Activated T-cell treated with anti-CD3 and anti-CD28 coated beads for 4 hours (primary cell): Measurements from ENCODE around the gene POU3F1.
"Not testable (repeated sequence)": the region's sequence is repeated elsewhere in the genome, so short reads cannot be mapped to it uniquely, and the experiment has no call there.

Source experiments
- DNase-seq: peaks from one replicate; pipeline ENCODE4 v3.0.0-alpha.2; 2020

The POU3F1 gene

DNA sequence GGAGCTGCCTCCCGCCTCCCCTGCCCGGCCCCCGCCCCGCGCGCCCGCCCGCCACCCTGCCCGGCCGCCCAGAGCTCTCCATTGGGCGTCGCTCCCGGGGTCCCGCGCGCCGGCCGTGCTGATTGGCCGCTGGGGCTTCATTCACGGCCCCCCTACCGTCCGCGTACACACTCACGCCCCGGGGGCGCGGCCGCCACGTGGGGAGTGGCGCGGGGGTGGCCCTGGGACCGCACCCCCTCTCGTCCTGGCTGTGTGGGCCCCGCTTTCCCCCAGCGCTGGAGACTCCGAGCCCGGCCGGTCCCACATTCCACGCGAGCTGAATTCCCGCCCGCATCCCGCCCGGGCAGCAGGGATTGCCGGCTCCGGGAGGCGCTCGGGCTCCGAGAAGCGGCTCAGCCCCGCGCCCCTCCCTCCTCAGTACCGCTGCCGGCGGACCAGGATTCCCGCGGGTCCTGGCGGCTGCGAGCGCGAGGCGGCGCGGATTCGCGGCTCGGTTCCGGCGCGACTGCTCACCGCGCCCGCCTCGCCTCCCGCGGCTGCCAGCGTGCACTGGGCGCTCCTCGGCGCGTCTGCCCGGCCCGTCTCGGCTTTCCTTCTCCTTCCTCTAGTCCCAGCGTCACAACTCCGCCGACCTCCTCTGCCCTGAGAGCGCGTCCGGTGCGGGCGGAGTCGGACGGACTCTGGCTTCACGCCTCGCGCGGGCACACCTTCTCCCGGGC, 450 bp upstream of the POU3F1 start:
- peak; percentile 59 for DNase-seq

DNA sequence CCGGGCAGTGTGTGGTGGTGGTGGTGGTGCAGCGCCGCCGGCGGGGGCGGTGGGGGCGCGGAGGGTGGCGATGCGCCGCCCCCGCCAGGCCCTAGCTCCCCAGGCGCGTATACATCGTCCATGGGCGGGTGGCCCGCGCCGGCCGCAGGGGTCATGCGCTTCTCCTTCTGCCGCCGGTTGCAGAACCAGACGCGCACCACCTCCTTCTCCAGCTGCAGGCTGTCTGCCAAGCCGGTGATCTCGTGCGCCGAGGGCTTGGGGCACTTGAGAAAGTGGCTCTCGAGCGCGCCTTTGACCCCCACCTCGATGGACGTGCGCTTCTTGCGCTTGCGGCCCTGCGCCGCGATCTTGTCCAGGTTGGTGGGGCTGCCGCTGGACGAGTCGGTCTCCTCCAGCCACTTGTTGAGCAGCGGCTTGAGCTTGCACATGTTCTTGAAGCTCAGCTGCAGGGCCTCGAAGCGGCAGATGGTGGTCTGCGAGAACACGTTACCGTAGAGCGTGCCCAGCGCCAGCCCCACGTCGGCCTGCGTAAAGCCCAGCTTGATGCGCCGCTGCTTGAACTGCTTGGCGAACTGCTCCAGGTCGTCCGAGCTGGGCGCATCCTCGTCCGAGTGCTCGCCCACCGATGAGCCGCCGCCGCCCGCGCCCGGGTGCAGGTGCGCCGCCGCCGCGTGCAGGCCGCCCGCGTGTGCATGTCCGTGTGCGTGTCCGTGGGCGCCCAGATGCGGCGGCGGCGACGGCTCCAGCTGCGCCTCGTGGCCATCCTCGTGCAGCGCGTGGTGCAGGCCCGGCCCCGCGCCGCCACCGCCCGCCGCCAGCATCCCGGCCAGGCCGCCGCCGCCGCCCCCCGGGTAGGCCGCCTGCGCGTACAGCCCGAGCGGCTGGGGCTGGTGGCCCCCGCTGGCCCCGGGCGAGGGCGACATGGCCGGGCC, 926 bp downstream of the POU3F1 start:
- DNase-seq: no peak

- no peak for DNase-seq
Measured at GRCh38 chr1:38044221-38045215, 2.1 kb downstream of the POU3F1 start.

- no peak for DNase-seq
Measured at GRCh38 chr1:38043036-38043747, 3.4 kb downstream of the POU3F1 start.

DNA sequence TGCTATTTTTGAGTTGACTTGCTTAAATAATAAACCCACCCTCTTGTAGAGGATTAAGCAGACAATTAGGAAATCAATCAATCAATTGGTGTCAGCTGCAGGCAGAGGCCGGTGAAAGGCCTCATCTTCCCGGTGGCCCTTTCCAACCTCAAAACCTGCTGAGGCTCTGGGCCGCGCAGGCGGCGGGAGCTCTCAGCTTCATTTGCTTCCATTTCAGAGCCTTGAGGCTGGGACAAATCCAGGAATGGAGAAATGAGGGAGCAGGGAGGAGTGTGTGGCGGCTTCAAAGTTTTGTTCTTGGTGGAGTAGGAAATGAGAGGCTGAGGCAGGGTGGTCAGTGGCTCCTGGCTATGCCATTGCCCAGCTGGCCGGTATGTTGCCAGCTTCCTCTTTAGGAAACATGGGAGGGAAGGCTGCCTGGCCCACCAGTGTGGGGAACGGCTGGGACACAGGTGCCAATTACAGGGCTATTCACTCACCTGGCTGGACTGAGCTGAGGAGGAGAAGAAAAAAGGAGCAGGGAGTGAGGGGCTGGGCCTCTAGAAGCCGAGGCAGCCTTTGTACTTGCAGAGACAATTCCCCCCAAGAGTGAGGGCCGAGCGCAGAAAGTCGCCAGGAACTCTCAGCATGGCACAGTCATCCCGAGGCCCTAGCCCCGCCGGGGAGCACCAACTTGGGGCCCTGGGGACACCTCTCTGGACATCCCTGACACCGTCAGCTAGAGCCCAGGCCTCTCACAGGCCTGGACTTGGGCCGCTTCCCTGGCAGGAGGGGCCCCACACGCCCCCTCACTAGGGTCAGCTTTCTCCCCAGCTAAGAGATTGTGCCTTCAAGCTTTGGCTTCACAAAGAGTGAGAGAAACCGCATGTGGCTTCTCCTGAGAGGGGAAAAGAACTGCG, 4.4 kb downstream of the POU3F1 start:
- DNase-seq: no peak

GRCh38 chr1:38039331-38040088, 7.1 kb downstream of the POU3F1 start:
- DNase-seq: no peak

- DNase-seq: no peak
Measured at GRCh38 chr1:38038861-38039260, 7.7 kb downstream of the POU3F1 start.

DNA sequence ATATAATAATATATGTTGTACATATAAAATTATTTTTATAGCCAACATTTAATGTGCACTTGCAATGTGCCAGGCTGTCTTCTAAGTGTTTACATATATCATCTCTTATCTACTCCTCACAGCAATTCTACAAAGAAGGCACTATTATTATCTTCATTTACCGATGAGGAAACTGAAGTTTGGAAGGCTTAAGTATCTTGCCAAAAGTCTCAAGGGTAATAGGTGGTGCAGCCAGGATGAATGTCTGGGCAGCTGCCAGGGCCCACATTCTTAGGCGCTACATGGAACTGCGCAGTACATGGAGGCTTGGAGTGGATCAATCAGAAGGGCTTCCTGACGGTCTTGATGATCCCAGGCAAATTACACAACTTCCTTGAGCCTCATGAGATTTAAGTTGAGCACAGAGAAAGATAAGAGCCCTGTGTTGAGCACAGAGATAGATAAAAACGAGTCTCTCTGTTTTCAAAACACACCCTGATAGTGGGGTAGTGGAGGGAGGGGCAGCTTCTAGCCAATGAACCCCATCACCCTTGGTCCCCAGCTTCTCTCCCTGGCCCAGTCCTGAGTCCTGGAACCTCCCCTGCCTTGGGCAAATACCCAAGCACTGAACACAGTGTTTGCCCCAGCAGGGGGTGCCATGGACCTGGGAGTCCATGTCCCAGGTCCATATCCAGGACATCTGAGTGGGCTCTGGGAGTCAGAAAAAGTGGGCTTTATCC, 9.2 kb downstream of the POU3F1 start:
- DNase-seq: no peak

- DNase-seq: no peak
Measured at GRCh38 chr1:38034871-38035270, 11.7 kb downstream of the POU3F1 start.

- not testable (repeated sequence) for DNase-seq
Measured at GRCh38 chr1:38032992-38033391, 13.6 kb downstream of the POU3F1 start.

GRCh38 chr1:38031513-38031866, 15.1 kb downstream of the POU3F1 start:
- no peak for DNase-seq

- DNase-seq: no peak
Measured at GRCh38 chr1:38030596-38031512, 15.7 kb downstream of the POU3F1 start.

DNA sequence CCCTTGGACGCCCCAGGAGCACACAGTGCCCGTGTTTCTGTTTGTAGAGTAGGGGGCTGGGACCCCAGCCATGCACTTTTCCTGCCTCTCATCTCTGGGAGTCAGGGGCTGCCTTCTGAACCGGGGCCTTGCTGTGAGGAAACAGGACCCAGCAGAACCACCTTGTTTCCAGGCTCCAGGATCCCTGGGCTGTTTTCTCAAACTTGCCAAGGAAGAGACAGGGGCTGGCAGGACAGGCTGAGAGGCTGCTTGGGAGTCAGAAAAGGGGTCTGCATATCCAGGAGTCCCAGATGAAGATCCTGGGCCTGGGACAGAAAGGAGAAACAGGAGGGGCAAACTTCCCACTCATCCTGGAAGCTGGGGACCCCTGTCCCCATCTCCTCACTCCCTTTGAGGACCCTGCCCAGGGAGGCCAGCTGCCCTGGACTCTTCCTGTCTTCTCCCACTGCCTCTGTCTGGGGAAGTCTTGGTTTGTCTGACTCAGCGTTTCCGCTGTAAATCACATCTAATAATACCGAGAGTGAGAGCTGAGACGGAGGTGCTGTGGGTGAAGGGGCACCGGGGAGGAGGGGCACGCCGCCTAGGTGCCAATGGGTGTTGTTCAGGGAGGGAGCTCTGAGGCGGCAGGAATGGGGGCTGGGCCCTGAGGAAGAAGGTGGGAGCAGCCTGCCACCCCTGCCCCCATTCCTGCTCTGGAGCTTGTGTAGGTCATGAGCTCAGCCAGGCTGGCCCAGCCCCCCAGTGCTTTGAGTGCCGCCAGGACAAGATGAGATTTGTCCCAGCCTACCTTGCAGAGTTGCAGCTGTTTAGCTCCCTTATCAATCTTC, 16.7 kb downstream of the POU3F1 start:
- DNase-seq: peak; percentile 48

DNA sequence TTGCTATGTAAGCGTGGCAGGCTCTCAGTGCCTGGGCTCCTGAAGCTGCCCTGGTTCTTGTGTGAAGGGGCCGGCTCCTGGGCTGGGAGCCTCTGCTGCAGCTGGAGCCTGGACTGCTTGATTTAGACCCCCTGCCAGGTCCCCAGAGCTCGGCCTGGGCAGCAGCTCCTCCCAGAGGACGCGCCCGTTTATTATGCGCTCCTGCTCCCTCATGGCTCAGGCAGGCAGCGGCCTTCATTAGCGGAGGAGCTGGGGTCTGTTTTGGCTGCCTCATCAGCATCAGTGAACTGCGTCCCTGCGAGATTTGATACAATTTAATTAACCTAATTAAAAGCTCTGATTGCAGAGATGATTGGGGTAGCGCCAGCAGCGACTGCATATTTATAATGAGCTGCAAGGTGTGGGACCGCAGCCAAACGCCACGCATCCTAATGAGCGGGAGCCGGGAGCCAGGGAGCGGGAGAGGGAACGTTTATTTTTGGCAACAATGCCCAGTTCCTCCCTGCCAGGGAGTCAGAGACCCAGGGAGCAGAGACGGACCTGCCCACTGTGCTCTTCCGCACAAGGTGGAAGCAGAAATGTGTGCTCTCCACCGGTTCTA, 17.4 kb downstream of the POU3F1 start:
- no peak for DNase-seq

GRCh38 chr1:38028671-38029070, 17.9 kb downstream of the POU3F1 start:
- DNase-seq: no peak

DNA sequence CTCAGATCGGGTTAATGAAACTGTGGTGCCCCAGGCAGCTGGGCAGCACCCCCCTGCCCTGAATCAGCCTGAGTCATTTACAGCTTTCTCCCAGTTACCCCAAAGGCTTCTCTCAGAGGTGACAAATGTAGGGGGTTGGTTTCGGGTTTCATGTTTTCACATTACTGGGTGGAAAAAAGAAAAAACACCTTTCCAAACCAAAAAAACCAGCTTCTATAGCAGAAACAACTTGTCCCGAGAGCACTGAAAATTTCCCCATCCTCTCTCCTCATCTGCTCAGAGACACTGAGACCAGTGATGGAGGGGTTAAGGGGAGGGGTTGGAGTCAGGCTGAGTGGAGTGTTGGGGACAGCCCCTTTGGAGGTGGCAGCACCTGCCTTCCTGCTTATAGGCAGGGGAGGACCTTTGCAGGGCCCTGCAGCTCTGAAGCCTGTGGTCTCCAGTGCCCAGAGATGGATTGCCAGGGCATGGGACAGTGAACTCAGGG, 18.4 kb downstream of the POU3F1 start:
- no peak for DNase-seq
